ENCODE measurements around the gene USP32.
"Not testable (repeated sequence)": the region's sequence is repeated elsewhere in the genome, so short reads cannot be mapped to it uniquely, and the experiment has no call there.

The USP32 gene

GRCh38 chr17:60369727-60370126 is 22.2 kb downstream of the USP32 start:
- no peak for DNase-seq

GRCh38 chr17:60363700-60364405 is 28.1 kb downstream of the USP32 start:
- DNase-seq = no peak

- no peak for DNase-seq
Observed at GRCh38 chr17:60362329-60362728, 29.6 kb downstream of the USP32 start.

GRCh38 chr17:60361889-60362288 is 30.0 kb downstream of the USP32 start:
- no peak for DNase-seq

GRCh38 chr17:60359415-60359814 is 32.5 kb downstream of the USP32 start:
- DNase-seq = no peak

GRCh38 chr17:60358606-60359225 is 33.2 kb downstream of the USP32 start:
- DNase-seq = no peak

GRCh38 chr17:60356940-60357339 is 35.0 kb downstream of the USP32 start:
- DNase-seq = no peak

GRCh38 chr17:60355663-60356594 is 36.0 kb downstream of the USP32 start:
- no peak for DNase-seq

GRCh38 chr17:60354223-60354622 is 37.7 kb downstream of the USP32 start:
- no peak for DNase-seq

GRCh38 chr17:60353773-60354172 is 38.2 kb downstream of the USP32 start:
- no peak for DNase-seq

GRCh38 chr17:60352569-60352968 is 39.4 kb downstream of the USP32 start:
- no peak for DNase-seq

GRCh38 chr17:60352071-60352470 is 39.9 kb downstream of the USP32 start:
- no peak for DNase-seq

GRCh38 chr17:60351012-60351695 is 40.8 kb downstream of the USP32 start:
- no peak for DNase-seq

- DNase-seq = no peak
Observed at GRCh38 chr17:60348616-60349015, 43.3 kb downstream of the USP32 start.

- DNase-seq = no peak
Observed at GRCh38 chr17:60345233-60345632, 46.7 kb downstream of the USP32 start.

GRCh38 chr17:60342492-60342891 is 49.4 kb downstream of the USP32 start:
- not testable (repeated sequence) for DNase-seq

GRCh38 chr17:60335289-60335688 is 56.6 kb downstream of the USP32 start:
- DNase-seq = no peak

GRCh38 chr17:60333628-60334031 is 58.3 kb downstream of the USP32 start:
- no peak for DNase-seq

GRCh38 chr17:60333072-60333471 is 58.9 kb downstream of the USP32 start:
- DNase-seq = not testable (repeated sequence)

- DNase-seq = no peak
Observed at GRCh38 chr17:60332574-60332973, 59.4 kb downstream of the USP32 start.

GRCh38 chr17:60330731-60331130 is 61.2 kb downstream of the USP32 start:
- no peak for DNase-seq

- no peak for DNase-seq
Observed at GRCh38 chr17:60328679-60329078, 63.3 kb downstream of the USP32 start.

GRCh38 chr17:60327901-60328273 is 64.0 kb downstream of the USP32 start:
- DNase-seq = no peak
